GM12801 (cell line): ENCODE measurements around the gene CENPM.

Source experiments
- CTCF ChIP-seq: IDR thresholded peaks from one replicate; pipeline ENCODE4 v1.5.1; 2011; ENCODE audit warnings: control low read depth; ENCODE audit not compliant: insufficient read length; ENCODE audit errors: extremely low read depth

Gene CENPM

DNA sequence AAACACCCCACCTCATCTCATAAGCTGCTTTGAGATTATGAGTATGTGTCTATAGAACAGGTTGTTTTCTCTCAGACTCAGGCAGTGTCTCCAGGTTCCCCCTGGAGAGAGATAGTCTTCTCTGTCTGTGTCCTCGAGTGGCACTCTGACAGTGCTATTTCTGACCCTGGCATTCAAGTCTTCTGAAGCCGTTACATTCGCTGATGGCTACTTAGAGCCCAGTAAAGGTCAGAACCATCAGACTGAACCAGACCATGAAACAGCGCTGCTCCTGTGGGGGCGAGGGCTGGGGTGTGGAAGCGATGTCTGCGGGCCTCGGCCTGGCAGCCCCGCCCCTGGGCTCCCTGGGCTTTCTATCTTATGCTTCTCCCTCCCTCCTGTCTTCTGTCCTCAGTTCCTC lies 55.5 kb downstream of the CENPM start:
- no peak for TF ChIP-seq CTCF
